Gastroesophageal sphincter (tissue), 4 donors: Measurements from ENCODE around the gene GRM7. TPM values are rescaled to one million over a fixed set of nuclear protein-coding genes. Genes with fewer than 3 reads are reported as not detected.

Source experiments
- ATAC-seq: fragments of 150-250 bp; one replicate; pipeline ENCODE4 v1.9.1; 2016; ENCODE audit warnings: mild to moderate bottlenecking, moderate library complexity
- H3K27ac ChIP-seq, 4 donors: fragments of 200-600 bp; sonication (generic) in 3 of 4; 1 replicate in 3 of 4; 2 replicates in 1 of 4; pipeline ENCODE4 v1.5.1; 2016 to 2019
- H3K27me3 ChIP-seq: fragments of 200-600 bp; sonication (generic); one replicate; pipeline ENCODE4 v1.5.1; 2019
- H3K36me3 ChIP-seq, 2 donors: fragments of 200-600 bp; sonication (generic); one replicate each; pipeline ENCODE4 v1.5.1; 2019; ENCODE audit warnings: control low read depth in 1 of 2
- H3K4me1 ChIP-seq, 3 donors: fragments of 200-600 bp; sonication (generic); 1 replicate in 2 of 3; 2 replicates in 1 of 3; pipeline ENCODE4 v1.5.1; 2016 to 2019; ENCODE audit warnings: control low read depth in 2 of 3
- H3K4me3 ChIP-seq, 2 donors: fragments of 200-600 bp; sonication (generic); one replicate each; pipeline ENCODE4 v1.5.1; 2019; ENCODE audit warnings: mild to moderate bottlenecking in 1 of 2, moderate library complexity in 1 of 2
- H3K9me3 ChIP-seq, 3 donors: fragments of 200-600 bp; sonication (generic); one replicate each; pipeline ENCODE4 v1.5.1; 2017 to 2019; ENCODE audit warnings: control low read depth in 2 of 3
- EP300 ChIP-seq: sonication (generic); formaldehyde crosslinking; IDR thresholded peaks from one replicate; pipeline ENCODE4 v1.6.1; 2017; ENCODE audit warnings: antibody characterized with exemption, mild to moderate bottlenecking
- POLR2A ChIP-seq, 2 donors: fragments of 450-650 bp; IDR thresholded peaks; one replicate each; pipeline ENCODE4 v1.6.1; 2017; ENCODE audit warnings: antibody characterized with exemption in 2 of 2, mild to moderate bottlenecking in 2 of 2, moderate library complexity in 1 of 2
- POLR2AphosphoS5 ChIP-seq: sonication (generic); formaldehyde crosslinking; IDR thresholded peaks from one replicate; pipeline ENCODE4 v1.6.1; 2017; ENCODE audit warnings: antibody characterized with exemption
- WGBS, 2 donors: methylation state at CpG; one replicate each; pipeline ENCODE4 v1.1.5; 2018; ENCODE audit warnings: low coverage in 1 of 2; 5-methylcytosine and 5-hydroxymethylcytosine counted together
- total RNA-seq, 4 donors: library from RNA; depleted of rRNA; stranded (reverse); fragments of >200 nt; gene quantifications; one replicate each; pipeline ENCODE4 v1.1.0, GENCODE V29; 2016
- TF ChIP-seq, protein P1 (sequence below), 4 experiments: fragments of 200-600 bp in 2 of 4; fragments of 450-650 bp in 2 of 4; sonication (generic) in 1 of 4; IDR thresholded peaks; one replicate each; pipeline ENCODE4 v1.5.1; 2017 to 2019; ENCODE audit warnings: antibody characterized with exemption in 4 of 4, mild to moderate bottlenecking in 2 of 4, moderate library complexity in 2 of 4

The GRM7 gene
- total RNA-seq, 4 donors from 2014 or later = 0.40 to 7.6 TPM; not detected in 2

DNA sequence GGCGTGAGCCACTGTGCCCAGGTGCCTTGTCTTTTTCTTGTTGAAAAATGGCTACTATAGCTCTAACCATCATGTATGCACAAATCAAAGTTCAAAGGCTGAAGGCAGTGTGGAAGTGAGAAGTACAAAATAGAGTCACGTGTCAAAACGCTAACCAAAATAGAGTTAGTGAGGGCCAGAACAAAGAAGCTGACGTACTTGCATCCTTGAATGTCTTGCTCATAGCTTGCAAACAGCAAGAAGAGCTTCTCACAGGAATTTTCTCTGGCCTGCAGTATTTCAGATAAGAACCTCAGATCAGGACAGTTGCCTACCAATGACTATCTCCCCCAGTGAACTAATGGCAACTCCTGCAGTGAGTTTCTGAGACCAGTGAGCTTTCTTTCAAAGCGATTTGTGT is 713.5 kb downstream of the GRM7 start:
- WGBS, 2 donors = 67 to 81% methylated on average over 4 of the region's 5 CpGs
- no peaks in the 10 kb centered on the region for H3K27me3 ChIP-seq
- H3K27ac ChIP-seq = no peak overlapping the region
- H3K4me1 ChIP-seq = no peaks in the 10 kb centered on the region
- ATAC-seq = no peak
- H3K9me3 ChIP-seq = peaks cover 0 to 7% (median 0%) of the 10 kb centered on the region in 3 donors
- TF ChIP-seq, protein P1, sequence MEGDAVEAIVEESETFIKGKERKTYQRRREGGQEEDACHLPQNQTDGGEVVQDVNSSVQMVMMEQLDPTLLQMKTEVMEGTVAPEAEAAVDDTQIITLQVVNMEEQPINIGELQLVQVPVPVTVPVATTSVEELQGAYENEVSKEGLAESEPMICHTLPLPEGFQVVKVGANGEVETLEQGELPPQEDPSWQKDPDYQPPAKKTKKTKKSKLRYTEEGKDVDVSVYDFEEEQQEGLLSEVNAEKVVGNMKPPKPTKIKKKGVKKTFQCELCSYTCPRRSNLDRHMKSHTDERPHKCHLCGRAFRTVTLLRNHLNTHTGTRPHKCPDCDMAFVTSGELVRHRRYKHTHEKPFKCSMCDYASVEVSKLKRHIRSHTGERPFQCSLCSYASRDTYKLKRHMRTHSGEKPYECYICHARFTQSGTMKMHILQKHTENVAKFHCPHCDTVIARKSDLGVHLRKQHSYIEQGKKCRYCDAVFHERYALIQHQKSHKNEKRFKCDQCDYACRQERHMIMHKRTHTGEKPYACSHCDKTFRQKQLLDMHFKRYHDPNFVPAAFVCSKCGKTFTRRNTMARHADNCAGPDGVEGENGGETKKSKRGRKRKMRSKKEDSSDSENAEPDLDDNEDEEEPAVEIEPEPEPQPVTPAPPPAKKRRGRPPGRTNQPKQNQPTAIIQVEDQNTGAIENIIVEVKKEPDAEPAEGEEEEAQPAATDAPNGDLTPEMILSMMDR (IDR thresholded peaks at IDR 0.05) = no peak
- no peaks in the 10 kb centered on the region for H3K36me3 ChIP-seq
- no peak overlapping the region for H3K4me3 ChIP-seq

DNA sequence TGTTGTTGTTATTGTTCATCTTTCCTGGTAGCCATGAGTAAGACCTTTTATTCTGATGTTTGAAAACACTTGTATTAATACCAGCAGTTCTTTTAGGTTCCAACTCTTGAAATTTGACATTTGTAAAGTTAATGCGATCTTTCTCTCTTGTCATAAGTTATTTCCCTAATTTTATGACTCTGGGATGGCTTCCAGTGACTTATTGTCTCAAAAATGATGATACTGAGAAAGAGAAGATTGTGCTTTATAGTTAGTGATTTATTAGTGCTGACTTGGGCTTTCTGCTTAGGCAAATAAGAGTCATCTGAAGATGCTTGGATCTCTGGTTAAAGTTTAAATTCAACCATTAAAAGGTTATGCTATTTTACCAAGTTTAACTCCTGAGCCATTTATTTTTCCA is 715.2 kb downstream of the GRM7 start:
- H3K9me3 ChIP-seq = no peaks in the 10 kb centered on the region
- H3K27ac ChIP-seq = no peak overlapping the region
- WGBS, 2 donors = 50 to 72% methylated on average over 1 of the region's 1 CpG
- H3K4me3 ChIP-seq = no peak overlapping the region
- TF ChIP-seq POLR2AphosphoS5 = no peak
- no peak for ATAC-seq
- no peaks in the 10 kb centered on the region for H3K36me3 ChIP-seq
- H3K4me1 ChIP-seq = no peaks in the 10 kb centered on the region
- H3K27me3 ChIP-seq = no peaks in the 10 kb centered on the region

DNA sequence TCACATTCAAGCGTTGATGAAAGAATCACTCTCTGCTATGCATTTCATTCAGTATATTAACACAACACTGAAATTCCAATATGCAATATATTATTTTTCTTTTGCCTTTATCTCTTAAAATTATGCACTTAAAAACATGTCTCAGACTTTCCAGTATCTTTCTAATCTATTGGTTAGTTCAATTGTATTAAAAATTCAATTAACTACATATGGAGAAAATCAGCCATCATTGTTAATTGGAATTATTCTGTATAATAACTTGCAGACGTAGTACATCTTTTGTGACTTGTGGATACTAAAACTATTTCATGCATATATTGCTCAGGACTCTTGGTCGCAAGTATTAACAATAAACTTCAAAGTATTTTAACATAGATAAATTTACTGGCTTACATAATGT is 715.6 kb downstream of the GRM7 start:
- Histone ChIP-seq H3K36me3 (no peaks in the 10 kb centered on the region), H3K9me3 (no peaks in the 10 kb centered on the region), H3K27ac (no peak overlapping the region), H3K27me3 (no peaks in the 10 kb centered on the region), H3K4me3 (no peak overlapping the region), H3K4me1 (no peaks in the 10 kb centered on the region)
- no peak for ATAC-seq
- TF ChIP-seq POLR2AphosphoS5 (no peak), POLR2A (IDR thresholded peaks at IDR 0.05) (no peak), EP300 (no peak)
- TF ChIP-seq, protein P1 (IDR thresholded peaks at IDR 0.05) = no peak
- 78 to 90% methylated on average over 3 of the region's 3 CpGs for WGBS, 2 donors

DNA sequence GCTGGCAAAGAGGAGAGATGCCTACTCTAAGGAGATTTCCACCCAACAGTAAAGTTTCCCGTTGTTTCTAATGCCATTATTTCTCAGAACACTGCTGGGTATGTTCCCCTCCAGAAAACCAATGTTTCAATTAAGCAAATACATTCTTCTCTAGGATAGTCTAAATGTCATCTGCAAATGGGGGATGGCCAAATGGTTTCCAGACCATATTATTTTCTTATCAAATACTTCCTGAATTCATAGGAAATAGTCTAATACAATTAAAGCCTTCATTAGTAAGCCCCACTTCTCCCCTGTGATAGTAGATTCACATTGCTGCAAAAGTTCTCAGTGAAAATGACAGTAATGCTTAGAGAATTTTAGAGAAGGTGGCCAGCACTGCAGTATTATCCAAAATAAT is 716.6 kb downstream of the GRM7 start:
- WGBS, 2 donors = 71 to 75% methylated on average over 1 of the region's 1 CpG
- Histone ChIP-seq H3K27me3 (no peaks in the 10 kb centered on the region), H3K36me3 (no peaks in the 10 kb centered on the region), H3K27ac (no peak overlapping the region), H3K4me1 (no peaks in the 10 kb centered on the region), H3K4me3 (no peak overlapping the region), H3K9me3 (no peaks in the 10 kb centered on the region)
- no peak for ATAC-seq
- TF ChIP-seq EP300 (no peak), POLR2A (IDR thresholded peaks at IDR 0.05) (no peak), POLR2AphosphoS5 (no peak)
- TF ChIP-seq, protein P1 (IDR thresholded peaks at IDR 0.05) = no peak

DNA sequence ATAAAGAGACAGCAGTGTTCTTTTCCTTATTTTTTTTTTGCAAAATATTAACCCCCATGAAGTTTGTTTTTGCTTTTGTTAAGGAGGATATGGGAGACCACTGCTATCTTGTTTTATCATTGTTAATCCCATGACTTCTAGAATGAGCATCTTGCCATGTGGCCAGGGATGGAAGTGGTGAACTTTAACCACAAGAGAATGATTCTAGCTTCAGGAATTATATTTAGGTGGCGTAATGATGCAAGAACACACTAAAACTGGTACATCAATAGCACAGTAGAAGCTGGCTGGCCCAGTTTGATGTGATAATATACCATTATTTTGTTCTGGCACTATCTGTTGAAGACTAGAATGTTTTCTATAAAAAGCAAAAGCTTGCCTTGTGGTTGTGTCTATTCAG is 720.9 kb downstream of the GRM7 start:
- ATAC-seq = no peak
- 85 to 100% methylated on average over 1 of the region's 1 CpG for WGBS, 2 donors

DNA sequence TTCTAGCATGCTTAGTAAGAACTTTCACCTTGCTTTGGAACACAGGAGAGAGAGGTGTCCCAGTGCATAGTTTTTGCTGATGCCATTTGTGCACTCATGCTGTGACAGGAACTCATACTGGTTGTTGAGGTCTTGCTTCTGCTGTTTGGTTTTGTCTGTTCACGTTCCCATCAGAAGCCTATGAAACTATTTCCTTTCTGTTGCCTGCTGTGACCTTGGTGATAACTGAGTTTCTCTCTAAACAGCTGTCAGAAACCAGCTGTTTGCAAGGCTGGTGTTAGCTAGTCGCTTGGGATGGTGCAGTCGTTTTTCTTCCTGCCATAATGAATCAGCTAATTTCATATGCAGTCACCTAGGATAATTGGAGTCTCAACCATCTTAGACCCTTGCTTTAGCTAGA is 724.1 kb downstream of the GRM7 start:
- no peak for ATAC-seq
- H3K36me3 ChIP-seq = no peaks in the 10 kb centered on the region

More for the DNA sequence above, 720.9 kb downstream of the GRM7 start:
- Histone ChIP-seq H3K9me3 (no peaks in the 10 kb centered on the region), H3K36me3 (no peaks in the 10 kb centered on the region), H3K4me1 (no peaks in the 10 kb centered on the region), H3K27me3 (no peaks in the 10 kb centered on the region), H3K27ac (no peak overlapping the region), H3K4me3 (no peak overlapping the region)
- TF ChIP-seq POLR2AphosphoS5 (no peak), EP300 (no peak)

More for the DNA sequence above, 724.1 kb downstream of the GRM7 start:
- Histone ChIP-seq H3K9me3 (no peaks in the 10 kb centered on the region), H3K4me1 (no peaks in the 10 kb centered on the region), H3K4me3 (no peak overlapping the region), H3K27me3 (no peaks in the 10 kb centered on the region), H3K27ac (no peak overlapping the region)
- WGBS, 2 donors = 30 to 40% methylated on average over 1 to 3 of the region's 3 CpGs
- TF ChIP-seq EP300 (no peak), POLR2A (IDR thresholded peaks at IDR 0.05) (no peak)
- TF ChIP-seq, protein P1 (IDR thresholded peaks at IDR 0.05) = no peak
